NB4 (cell line): Measurements from ENCODE around the gene CYP26A1.

Experiments
- CTCF ChIP-seq: IDR thresholded peaks from one replicate; pipeline ENCODE4 v1.5.1; 2012; ENCODE audit warnings: low read depth, low read length
- POLR2A ChIP-seq: IDR thresholded peaks from 2 replicates; pipeline ENCODE4 v1.6.1; 2011; ENCODE audit warnings: mild to moderate bottlenecking; ENCODE audit not compliant: insufficient read length; ENCODE audit errors: extremely low read depth
- TF ChIP-seq, protein P1 (sequence below): IDR thresholded peaks from 2 replicates; pipeline ENCODE4 v1.6.1; 2011; ENCODE audit warnings: low read depth, low read length

DNA sequence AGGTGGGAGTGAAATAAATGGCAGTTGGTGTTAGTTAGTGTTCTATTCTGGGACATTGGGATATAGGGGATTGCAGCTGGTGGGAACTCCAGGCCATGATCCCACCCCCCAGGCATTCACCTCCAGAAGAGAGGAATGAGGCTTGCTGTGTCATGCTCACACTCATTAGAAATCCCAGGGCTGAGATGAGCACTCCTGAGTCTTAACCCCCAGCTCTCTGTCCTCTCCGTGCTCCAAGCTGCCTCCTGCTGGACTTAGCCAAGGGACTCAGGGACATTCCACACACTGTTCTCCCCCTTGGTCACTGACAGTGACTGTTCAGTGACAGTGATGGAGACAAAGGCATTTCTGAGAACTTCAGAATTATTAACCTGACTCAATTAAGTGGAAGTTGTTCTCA is 21.5 kb downstream of the CYP26A1 start:
- TF ChIP-seq POLR2A (no peak), CTCF (no peak)
- TF ChIP-seq, protein P1, sequence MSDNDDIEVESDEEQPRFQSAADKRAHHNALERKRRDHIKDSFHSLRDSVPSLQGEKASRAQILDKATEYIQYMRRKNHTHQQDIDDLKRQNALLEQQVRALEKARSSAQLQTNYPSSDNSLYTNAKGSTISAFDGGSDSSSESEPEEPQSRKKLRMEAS: no peak
